Loucy (cell line): Measurements from ENCODE around the gene MOG.

ENCODE experiments used
- EZH2phosphoT487 ChIP-seq: fragments of 200-600 bp; IDR thresholded peaks from 2 replicates; pipeline ENCODE4 v1.6.1; 2018; ENCODE audit warnings: antibody characterized with exemption, mild to moderate bottlenecking, moderate library complexity, borderline replicate concordance
- TF ChIP-seq, protein P1 (sequence below): fragments of 200-600 bp; sonication (generic); conservative IDR thresholded peaks from 2 replicates; pipeline ENCODE4 v1.5.1; 2014; ENCODE audit warnings: mild to moderate bottlenecking, antibody characterized with exemption, low read length

DNA sequence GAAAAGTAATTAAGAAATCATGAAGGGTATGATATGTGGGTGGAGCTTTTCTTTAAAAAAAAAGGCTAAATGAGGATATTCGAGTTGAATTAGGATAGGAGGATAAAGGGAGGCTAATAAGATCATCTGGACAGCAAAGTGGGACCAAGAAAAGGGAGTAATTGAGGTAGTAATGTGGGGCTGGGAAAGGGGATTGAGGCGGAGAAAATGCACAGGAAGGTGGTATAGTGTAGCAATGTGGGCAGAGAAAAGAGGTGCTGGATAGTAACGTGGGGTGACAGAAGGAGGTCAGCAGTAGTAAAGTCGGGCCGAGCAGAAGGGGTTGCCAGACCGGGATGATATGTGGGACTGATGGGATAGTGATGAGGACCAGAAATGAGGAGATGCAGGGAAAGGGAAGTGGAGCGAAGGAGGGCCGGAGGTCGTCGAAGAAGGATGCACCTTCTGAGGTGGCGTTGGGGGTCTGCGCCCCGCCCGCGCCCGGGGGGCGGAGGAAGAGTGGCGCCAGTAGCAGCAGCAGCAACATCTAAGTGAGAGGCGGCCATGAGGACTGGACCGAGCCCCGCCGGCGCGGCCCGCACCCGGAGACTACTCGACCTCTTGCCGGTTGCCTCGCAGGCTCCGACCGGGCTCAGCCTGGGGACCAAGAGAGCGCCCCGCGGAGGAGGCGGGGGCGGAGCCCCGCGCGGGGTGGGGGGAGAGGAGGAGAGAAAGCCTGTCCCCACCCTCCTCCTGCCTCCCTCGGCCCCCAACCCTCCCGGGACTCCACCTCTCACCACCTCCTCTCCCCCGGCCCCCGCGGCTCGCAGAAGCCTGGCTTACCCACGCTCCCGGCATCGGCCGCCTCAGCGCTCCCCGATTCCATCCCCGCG is 24.8 kb upstream of the MOG start:
- TF ChIP-seq, protein P1, sequence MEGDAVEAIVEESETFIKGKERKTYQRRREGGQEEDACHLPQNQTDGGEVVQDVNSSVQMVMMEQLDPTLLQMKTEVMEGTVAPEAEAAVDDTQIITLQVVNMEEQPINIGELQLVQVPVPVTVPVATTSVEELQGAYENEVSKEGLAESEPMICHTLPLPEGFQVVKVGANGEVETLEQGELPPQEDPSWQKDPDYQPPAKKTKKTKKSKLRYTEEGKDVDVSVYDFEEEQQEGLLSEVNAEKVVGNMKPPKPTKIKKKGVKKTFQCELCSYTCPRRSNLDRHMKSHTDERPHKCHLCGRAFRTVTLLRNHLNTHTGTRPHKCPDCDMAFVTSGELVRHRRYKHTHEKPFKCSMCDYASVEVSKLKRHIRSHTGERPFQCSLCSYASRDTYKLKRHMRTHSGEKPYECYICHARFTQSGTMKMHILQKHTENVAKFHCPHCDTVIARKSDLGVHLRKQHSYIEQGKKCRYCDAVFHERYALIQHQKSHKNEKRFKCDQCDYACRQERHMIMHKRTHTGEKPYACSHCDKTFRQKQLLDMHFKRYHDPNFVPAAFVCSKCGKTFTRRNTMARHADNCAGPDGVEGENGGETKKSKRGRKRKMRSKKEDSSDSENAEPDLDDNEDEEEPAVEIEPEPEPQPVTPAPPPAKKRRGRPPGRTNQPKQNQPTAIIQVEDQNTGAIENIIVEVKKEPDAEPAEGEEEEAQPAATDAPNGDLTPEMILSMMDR = no peak
- TF ChIP-seq EZH2phosphoT487 = no peak
